HepG2 (cell line): ENCODE measurements around the gene AFF1. TPM values are rescaled to one million over a fixed set of nuclear protein-coding genes. Genes with fewer than 3 reads are reported as not detected.

Source experiments
- AHDC1 ChIP-seq: sonication (generic); formaldehyde crosslinking; IDR thresholded peaks from 2 replicates; pipeline ENCODE4 v1.5.1; 2020; ENCODE audit warnings: mild to moderate bottlenecking, missing genetic modification reagents, borderline replicate concordance
- ATRX ChIP-seq: sonication (generic); formaldehyde crosslinking; IDR thresholded peaks from 2 replicates; pipeline ENCODE4 v1.4.0; 2020; ENCODE audit warnings: missing genetic modification reagents, borderline replicate concordance
- GABPB1 ChIP-seq: IDR thresholded peaks from 2 replicates; pipeline ENCODE4 v1.6.1; 2016; ENCODE audit warnings: mild to moderate bottlenecking, missing genetic modification reagents, moderate library complexity, missing compliant biosample characterization
- HMG20A ChIP-seq: IDR thresholded peaks from 2 replicates; pipeline ENCODE4 v1.6.1; 2016; ENCODE audit warnings: borderline replicate concordance
- PCBP1 ChIP-seq: fragments of 200-400 bp; formaldehyde crosslinking; IDR thresholded peaks from 2 replicates; pipeline ENCODE4 v1.6.1; 2017; ENCODE audit warnings: mild to moderate bottlenecking, low read depth, low read length, borderline replicate concordance
- SUZ12 ChIP-seq: fragments of 150-350 bp; IDR thresholded peaks from 2 replicates; pipeline ENCODE4 v1.6.1; 2014; ENCODE audit warnings: low read depth, low read length
- TOPORS ChIP-seq: sonication (generic); formaldehyde crosslinking; IDR thresholded peaks from 2 replicates; pipeline ENCODE4 v1.8.0; 2023; ENCODE audit warnings: mild to moderate bottlenecking, missing genetic modification reagents
- ZMAT3 ChIP-seq: sonication (generic); formaldehyde crosslinking; conservative IDR thresholded peaks from 2 replicates; pipeline ENCODE4 v1.7.0; 2021; ENCODE audit warnings: missing genetic modification reagents
- ZNF232 ChIP-seq: sonication (generic); formaldehyde crosslinking; IDR thresholded peaks from 2 replicates; pipeline ENCODE4 v1.4.0; 2020; ENCODE audit warnings: missing genetic modification reagents, borderline replicate concordance
- ZNF367 ChIP-seq: sonication (generic); formaldehyde crosslinking; IDR thresholded peaks from 2 replicates; pipeline ENCODE4 v1.4.0; 2020; ENCODE audit warnings: missing genetic modification reagents, borderline replicate concordance
- ZNF431 ChIP-seq: sonication (generic); formaldehyde crosslinking; IDR thresholded peaks from 2 replicates; pipeline ENCODE4 v1.9.0; 2022; ENCODE audit warnings: missing genetic modification reagents, low read depth, mild to moderate bottlenecking, borderline replicate concordance
- ZNF512 ChIP-seq: sonication (generic); formaldehyde crosslinking; IDR thresholded peaks from 2 replicates; pipeline ENCODE4 v1.4.0; 2020; ENCODE audit warnings: mild to moderate bottlenecking, missing genetic modification reagents
- polyA plus RNA-seq, 8 experiments: library from polyadenylated mRNA; depleted of rRNA in 3 of 8; stranded (reverse) in 7 of 8; unstranded in 1 of 8; fragments of >200 nt; fragmentation: Illumina TruSeq in 4 of 8; extraction: Trizol in 4 of 8; gene quantifications; 2 replicates each; pipeline versions ENCODE4 v1.2.1 to v1.2.3, GENCODE V29; 2011 to 2016; ENCODE audit warnings: low read depth in 4 of 8, missing spikeins in 1 of 8, mixed read lengths in 1 of 8; ENCODE audit not compliant: insufficient read depth in 1 of 8
- total RNA-seq, 5 experiments: library from RNA; depleted of rRNA; stranded (reverse); fragments of >200 nt; fragmentation: Illumina TruSeq; extraction: Trizol; gene quantifications; 2 replicates each; pipeline ENCODE4 v1.2.3, GENCODE V29; 2016; ENCODE audit warnings: low read depth in 1 of 5
- TF ChIP-seq, protein P1 (sequence below): sonication (generic); formaldehyde crosslinking; IDR thresholded peaks from 2 replicates; pipeline ENCODE4 v1.4.0; 2020; ENCODE audit warnings: missing genetic modification reagents, mild to moderate bottlenecking, borderline replicate concordance
- TF ChIP-seq, protein P2 (sequence below): sonication (generic); formaldehyde crosslinking; conservative IDR thresholded peaks from 2 replicates; pipeline ENCODE4 v1.4.0; 2020; ENCODE audit warnings: mild to moderate bottlenecking, missing genetic modification reagents, moderate library complexity

Gene AFF1
- total and polyA plus RNA-seq, 2 of the 13 experiments (the other 11 are each of a cell fraction or from before 2014, with no cell fraction given), result 15.5 to 15.9 TPM

DNA sequence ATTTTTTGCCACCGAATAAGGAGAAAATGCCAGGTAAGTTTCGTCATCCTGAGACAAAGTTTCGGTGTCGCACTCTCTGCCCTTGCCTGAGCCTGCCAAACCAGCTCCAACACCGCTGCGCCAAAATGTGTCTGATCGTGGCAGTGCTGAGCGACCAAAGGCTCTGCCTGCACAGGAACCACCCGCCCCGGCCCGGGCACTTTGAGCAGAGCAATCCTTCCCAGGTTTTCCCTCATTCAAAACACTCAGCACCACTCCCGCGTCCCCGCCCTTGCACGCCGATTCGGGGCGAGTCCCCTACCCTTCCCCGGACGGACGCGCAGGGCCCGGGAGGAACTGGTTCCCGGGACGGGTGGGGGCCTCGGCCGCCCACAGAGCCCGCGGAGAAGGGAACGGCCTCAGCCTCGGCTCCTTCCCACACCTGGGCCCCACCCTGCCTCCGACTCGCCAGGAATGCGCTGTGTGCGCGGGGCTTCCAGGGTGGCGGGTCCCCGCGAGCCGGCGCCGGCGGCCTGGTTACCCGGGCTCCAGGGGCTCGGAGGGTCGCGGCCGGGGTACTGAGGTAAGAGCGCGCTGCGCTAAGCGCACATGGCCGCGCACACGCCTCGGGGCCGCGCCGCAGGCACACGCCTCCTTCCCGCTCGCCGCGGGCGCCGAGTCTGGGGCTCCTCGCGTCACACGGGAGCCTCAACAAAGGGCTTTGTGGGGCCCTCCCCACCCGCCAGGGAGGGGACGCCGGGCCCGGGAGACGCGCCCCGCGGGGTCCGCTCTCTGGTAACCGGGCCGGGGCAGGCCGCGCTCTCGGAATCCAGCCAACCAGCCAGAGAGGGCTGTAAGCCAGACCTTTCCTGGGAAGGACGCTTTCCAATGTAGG lies 42.8 kb upstream of the AFF1 start, which contains the start of gene C4orf36 (continued):
- TF ChIP-seq, protein P1, sequence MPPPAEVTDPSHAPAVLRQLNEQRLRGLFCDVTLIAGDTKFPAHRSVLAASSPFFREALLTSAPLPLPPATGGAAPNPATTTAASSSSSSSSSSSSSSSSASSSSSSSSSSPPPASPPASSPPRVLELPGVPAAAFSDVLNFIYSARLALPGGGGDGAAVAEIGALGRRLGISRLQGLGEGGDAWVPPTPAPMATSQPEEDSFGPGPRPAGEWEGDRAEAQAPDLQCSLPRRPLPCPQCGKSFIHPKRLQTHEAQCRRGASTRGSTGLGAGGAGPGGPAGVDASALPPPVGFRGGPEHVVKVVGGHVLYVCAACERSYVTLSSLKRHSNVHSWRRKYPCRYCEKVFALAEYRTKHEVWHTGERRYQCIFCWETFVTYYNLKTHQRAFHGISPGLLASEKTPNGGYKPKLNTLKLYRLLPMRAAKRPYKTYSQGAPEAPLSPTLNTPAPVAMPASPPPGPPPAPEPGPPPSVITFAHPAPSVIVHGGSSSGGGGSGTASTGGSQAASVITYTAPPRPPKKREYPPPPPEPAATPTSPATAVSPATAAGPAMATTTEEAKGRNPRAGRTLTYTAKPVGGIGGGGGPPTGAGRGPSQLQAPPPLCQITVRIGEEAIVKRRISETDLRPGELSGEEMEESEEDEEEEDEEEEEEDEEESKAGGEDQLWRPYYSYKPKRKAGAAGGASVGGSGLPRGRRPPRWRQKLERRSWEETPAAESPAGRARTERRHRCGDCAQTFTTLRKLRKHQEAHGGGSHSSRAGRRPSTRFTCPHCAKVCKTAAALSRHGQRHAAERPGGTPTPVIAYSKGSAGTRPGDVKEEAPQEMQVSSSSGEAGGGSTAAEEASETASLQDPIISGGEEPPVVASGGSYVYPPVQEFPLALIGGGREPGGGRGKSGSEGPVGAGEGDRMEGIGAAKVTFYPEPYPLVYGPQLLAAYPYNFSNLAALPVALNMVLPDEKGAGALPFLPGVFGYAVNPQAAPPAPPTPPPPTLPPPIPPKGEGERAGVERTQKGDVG (CRISPR knock-in tag), result no peak
- TF ChIP-seq, protein P2, sequence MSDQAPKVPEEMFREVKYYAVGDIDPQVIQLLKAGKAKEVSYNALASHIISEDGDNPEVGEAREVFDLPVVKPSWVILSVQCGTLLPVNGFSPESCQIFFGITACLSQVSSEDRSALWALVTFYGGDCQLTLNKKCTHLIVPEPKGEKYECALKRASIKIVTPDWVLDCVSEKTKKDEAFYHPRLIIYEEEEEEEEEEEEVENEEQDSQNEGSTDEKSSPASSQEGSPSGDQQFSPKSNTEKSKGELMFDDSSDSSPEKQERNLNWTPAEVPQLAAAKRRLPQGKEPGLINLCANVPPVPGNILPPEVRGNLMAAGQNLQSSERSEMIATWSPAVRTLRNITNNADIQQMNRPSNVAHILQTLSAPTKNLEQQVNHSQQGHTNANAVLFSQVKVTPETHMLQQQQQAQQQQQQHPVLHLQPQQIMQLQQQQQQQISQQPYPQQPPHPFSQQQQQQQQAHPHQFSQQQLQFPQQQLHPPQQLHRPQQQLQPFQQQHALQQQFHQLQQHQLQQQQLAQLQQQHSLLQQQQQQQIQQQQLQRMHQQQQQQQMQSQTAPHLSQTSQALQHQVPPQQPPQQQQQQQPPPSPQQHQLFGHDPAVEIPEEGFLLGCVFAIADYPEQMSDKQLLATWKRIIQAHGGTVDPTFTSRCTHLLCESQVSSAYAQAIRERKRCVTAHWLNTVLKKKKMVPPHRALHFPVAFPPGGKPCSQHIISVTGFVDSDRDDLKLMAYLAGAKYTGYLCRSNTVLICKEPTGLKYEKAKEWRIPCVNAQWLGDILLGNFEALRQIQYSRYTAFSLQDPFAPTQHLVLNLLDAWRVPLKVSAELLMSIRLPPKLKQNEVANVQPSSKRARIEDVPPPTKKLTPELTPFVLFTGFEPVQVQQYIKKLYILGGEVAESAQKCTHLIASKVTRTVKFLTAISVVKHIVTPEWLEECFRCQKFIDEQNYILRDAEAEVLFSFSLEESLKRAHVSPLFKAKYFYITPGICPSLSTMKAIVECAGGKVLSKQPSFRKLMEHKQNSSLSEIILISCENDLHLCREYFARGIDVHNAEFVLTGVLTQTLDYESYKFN (CRISPR knock-in tag), result no peak
- TF ChIP-seq ZNF512 (CRISPR knock-in tag) (no peak), ZMAT3 (CRISPR knock-in tag) (no peak), ZNF232 (CRISPR knock-in tag) (no peak), PCBP1 (no peak), ZNF431 (CRISPR knock-in tag) (no peak), ATRX (CRISPR knock-in tag) (no peak), TOPORS (CRISPR knock-in tag) (no peak), GABPB1 (CRISPR knock-in tag) (peak; percentile 52; the same call in 1 of the 2 replicates), AHDC1 (no peak), ZNF367 (CRISPR knock-in tag) (no peak), SUZ12 (no peak), HMG20A (CRISPR knock-in tag) (no peak)
